Subcutaneous adipose tissue (tissue), 4 donors: ENCODE data around the gene NEGR1. TPM values are rescaled to one million over a fixed set of nuclear protein-coding genes. Genes with fewer than 3 reads are reported as not detected.

Source experiments
- total RNA-seq, 4 donors: library from RNA; depleted of rRNA; stranded (reverse); fragments of >200 nt; gene quantifications; one replicate each; pipeline ENCODE4 v1.1.0, GENCODE V29; 2016
- TF ChIP-seq, protein P1 (sequence below): fragments of 450-650 bp; IDR thresholded peaks from one replicate; pipeline ENCODE4 v1.5.1; 2016; ENCODE audit warnings: low read depth, mild to moderate bottlenecking, control low read depth, antibody characterized with exemption, moderate library complexity

Gene NEGR1
- total RNA-seq, 4 donors from 2014 or later = 18.6 to 42.9 (median 35.3) TPM

DNA sequence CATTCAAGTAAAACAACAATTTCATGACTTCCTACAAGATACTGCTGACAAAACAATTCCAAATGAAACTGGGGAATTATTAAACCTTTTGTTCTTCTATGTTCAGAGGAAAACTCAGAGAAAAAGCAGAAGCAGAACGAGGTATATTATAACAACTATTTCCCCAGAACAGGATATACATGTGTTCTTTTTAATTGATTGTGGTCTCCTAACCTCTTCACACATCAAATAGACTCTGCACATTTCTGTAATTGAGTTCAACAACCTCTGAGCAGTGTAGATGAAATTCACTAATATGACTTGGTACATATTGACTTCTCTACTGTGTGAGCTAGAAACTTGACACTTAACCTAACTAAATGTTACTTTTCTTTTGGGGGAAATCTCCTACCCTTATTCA, 584.2 kb downstream of the NEGR1 start:
- TF ChIP-seq, protein P1, sequence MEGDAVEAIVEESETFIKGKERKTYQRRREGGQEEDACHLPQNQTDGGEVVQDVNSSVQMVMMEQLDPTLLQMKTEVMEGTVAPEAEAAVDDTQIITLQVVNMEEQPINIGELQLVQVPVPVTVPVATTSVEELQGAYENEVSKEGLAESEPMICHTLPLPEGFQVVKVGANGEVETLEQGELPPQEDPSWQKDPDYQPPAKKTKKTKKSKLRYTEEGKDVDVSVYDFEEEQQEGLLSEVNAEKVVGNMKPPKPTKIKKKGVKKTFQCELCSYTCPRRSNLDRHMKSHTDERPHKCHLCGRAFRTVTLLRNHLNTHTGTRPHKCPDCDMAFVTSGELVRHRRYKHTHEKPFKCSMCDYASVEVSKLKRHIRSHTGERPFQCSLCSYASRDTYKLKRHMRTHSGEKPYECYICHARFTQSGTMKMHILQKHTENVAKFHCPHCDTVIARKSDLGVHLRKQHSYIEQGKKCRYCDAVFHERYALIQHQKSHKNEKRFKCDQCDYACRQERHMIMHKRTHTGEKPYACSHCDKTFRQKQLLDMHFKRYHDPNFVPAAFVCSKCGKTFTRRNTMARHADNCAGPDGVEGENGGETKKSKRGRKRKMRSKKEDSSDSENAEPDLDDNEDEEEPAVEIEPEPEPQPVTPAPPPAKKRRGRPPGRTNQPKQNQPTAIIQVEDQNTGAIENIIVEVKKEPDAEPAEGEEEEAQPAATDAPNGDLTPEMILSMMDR = no peak

DNA sequence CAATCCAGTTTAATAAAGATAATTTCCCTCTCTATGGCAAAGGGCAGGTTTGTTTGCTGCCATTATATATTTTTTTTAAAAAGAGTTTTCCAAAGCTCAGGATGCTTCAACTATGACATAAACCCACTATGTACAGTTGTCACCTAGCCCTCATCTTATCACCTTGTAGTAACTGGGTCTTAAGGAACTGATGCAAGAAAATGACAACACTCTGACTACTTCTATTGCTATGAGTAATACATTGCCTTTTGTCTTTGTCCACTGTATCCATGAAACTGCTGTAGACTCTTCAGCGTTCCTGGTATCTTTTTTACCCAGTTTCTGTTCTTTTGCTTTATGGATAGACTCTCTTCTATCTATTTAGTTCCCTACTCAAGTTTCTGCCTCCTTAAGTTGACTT, 586.5 kb downstream of the NEGR1 start:
- TF ChIP-seq, protein P1 = no peak

DNA sequence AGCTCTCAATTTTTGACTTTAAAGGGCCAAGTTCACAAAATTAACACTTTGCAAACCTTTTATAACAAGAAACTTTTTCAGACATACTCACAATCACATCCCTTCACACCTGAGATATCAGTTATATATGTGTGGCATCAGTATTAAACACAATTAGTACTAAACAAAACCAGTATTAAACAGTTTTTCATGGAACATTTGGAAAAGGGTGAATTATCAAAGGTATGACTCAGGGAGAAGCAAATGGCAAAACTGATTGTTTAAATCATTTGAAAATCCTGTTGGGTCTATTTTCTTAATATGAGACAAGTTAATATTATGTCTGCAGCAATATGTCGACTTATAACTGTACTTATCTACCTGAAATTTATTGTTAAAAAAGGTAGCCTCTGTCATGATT, 587.3 kb downstream of the NEGR1 start:
- TF ChIP-seq, protein P1 = no peak

DNA sequence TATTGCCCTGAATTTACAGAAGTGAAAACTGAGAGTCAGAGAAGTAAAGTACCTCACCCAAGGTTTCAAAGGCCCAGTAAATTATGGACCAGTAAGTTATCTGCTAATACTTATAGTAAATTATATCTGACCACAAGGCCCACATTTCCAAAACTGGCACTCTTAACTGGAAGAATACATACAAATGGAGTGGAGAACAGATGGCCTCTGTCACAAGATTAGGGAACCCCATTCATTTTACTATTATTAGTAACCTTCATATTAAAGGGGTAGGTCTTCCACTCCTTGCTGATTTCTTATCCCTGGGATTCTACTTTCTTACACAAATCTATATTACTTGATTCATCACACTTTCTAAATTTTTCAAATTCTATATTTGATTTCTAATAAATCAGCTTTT, 588.8 kb downstream of the NEGR1 start:
- TF ChIP-seq, protein P1 = no peak

DNA sequence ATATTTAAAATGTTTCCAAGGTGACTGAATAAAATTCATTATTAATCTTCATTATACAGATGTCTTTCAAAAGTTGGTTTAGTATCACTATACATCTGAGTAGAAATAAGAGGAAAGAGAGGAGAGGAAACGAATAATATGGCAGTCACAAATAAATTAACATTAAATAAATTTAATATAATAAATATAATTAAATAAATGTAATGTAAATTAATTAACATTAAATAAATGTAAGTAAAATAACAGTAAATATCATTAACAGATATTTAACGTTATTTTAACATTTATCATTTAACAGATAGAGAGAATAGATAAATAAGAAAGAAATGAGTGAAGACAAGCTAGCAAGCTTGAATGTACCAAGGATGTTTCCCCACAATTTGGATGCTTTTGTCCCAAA, 592.7 kb downstream of the NEGR1 start:
- TF ChIP-seq, protein P1 = no peak

DNA sequence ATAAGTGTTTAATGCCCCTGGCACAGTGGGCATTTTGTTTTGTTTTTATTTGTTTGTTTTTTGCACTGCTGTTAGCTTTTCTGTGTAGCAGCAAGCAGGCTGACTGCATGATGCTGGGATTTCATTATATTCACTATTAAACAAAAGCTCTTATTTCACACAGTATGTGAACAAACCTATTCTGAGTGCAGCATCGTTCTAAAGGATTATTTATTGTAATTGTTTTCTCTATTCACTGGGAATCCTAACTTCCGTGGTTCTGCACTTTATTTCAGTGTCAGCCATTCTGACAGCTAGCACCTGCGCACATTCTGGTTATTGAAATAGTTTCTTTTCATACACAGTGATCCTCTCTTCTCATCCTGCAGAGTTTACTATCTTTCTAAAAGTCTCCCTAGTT, 595.0 kb downstream of the NEGR1 start:
- TF ChIP-seq, protein P1 = no peak

DNA sequence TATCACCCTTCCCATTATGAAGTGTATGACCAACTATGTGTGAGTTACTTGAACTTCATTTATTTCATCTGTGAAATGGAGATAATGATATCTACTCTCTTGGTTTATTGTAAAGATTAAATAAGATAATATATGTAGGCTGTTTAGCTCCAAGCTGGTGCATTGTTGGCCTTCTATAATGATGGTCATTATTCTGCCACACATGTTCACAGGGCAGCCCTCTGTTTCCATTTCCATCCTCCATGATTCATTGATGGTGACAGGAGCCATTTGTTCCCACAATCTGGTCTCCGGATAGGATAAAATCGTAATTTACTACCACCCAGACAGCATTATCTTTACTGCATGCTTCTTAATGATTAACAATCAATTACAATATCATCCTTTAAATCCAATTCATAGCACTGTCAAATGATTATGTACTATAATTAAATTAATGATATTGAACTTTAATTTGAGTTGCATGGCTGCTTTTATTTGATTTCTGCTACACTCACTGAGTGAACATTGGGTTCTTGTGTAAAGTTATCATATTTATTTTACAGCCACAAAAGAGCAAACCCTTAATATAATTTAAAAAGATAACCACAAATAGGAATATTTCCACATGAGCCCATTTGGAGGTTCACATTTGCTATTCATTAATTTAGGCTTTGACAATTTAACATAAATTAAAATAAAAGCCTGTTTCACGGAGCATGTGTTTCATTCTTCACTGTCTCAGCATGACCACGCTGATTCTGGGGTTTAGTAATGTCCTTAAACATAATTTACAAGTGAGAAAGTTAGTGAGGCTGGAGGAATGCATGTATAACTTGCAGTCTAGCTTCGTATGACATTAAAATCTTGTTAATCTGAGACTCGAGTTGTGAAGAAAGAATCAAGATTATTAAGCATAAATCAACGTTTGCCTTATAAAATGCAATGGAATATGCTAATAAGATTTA, 605.1 kb downstream of the NEGR1 start:
- TF ChIP-seq, protein P1 = no peak
